C1 segment of cervical spinal cord (tissue), 14 donors: ENCODE measurements around the gene SHBG.

ENCODE experiments used
- DNase-seq, 14 donors: peaks; one replicate each; lab custom pipeline; 2025; lab: John Stamatoyannopoulos, UW

SHBG gene

DNA sequence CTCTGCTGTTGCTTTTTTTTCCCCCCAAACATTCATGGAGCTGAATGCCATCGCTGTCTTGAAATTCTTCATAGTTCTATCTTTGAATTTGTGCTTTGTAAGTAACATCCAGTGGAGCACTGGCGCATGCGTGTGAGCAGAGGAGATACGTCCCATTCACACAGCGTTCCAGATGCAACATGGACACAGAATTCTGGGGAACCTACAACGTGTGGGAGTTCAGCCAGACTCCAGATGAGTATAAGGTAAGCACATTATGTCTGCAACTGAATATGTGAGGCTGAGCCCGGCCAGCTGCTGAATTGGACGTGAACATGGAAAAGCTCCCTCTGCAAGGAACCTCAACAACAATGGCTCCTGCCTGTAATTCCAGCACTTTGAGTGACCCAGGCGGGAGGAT is 16.5 kb downstream of the SHBG start:
- no peak for DNase-seq

DNA sequence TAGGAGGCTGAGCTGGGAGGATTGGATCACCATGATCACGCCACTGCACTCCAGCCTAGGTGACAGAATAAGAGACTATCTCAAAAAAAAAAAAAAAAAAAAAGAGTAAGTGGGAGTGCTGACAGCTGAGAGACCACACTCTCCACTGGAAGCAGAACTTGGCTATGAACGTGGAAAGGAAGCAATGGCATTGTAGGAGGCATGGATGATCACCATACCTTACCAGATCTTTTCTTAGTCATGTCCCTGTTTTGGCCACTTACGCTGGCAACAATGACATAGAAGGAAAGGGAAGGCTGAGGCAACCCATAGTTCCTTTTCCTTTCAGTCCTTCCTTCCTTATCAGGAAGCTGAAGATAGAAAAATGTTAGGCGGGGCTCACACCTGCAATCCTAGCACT is 17.1 kb downstream of the SHBG start:
- no peak for DNase-seq

DNA sequence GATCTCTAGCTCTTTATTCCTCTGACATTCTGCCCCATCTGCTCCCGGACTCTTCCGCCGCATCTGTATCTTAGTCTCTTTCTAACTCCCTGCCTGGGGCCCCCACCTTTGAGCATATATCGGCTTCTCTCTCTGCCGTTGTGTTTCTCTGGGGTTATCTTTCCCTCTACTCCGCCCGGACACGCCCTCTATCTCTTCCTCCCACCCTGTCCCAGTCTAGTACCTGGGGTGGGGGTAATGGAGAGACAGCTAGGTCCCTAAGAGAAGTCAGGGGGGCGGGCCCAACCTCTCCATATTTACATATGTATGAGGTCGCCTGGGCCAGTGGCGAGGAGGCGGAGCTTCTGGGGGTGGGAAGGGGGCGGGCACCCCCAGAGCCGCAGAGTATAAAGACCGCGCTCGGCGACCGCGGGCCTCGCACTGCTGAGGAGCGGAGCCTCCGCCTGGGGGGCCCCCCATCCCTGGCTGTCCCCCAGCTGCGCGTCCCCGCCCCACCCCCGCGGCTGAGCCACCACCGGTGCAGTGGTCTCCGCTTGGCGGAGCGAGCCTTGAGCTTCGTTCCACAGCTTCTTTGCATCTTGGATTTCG is 20.7 kb downstream of the SHBG start, which contains the start of gene ATP1B2:
Gene ATP1B2, plus strand, starts transcription at position 418 of the 588 bp plus-strand sequence. CDS start 593 bp downstream, outside the sequence.
- DNase-seq, result peak in 10 of 14 donors; percentile 29 to 88 (median 63)

DNA sequence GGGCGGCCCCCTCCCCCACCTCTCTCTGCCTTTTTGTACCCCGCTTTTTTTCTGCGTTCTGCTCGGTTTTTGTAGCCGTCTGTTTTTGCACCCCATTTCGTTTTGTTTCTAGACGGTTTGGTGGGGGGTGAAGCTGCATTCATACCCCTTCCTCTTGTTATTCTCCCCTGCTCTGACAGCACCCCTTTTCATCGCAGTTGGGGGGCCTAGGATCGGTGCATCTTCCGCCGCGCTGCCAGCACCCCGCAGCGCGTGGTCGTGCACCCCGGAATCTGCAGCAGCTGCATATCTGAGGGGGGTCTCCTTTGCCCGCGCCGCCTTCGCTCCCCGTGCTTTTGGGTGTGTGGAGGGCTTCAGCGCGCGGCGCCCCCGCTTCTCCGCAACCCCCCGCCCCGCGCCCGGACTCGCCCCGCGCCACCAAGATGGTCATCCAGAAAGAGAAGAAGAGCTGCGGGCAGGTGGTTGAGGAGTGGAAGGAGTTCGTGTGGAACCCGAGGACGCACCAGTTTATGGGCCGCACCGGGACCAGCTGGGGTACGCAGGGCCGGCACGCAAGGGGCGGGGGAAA is 21.2 kb downstream of the SHBG start:
- DNase-seq, result no peak

DNA sequence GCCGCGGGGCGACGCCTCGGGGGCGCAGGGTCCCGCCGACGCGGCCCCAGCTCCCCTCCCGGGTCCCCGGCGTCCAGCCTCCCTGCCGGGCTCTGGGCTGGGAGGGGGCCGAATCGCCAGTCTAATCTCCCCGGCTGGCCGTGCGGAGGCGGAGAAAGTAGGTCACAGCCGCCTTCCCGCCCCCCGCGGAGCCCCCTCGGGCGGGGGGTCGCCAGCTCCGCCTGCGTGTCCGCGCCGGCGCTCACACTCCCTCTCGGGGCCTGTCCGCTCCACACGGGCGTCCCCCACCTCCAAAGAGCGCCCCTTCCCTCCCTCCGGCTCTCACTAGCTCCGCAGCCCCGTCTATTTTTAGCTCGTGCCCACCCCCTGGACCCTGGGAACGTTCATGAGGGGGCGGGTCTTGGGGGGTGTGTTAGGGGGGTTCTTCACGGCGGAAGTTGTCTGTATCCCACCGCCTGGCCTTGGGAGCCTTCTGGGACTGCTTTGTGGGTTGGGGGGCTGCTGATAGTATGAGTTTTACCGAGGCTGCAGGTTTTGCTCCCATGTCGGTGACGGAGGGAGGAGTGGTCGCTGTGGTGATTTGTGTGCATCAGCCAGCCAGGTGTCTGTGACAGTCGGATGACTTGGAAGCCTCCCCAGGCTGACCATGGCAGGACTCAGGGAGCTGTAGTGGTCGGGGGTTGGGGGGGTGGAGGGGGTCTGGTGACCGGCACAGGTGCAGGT is 21.9 kb downstream of the SHBG start:
- DNase-seq, result peak in 7 of 14 donors; percentile 29 to 69 (median 49)

DNA sequence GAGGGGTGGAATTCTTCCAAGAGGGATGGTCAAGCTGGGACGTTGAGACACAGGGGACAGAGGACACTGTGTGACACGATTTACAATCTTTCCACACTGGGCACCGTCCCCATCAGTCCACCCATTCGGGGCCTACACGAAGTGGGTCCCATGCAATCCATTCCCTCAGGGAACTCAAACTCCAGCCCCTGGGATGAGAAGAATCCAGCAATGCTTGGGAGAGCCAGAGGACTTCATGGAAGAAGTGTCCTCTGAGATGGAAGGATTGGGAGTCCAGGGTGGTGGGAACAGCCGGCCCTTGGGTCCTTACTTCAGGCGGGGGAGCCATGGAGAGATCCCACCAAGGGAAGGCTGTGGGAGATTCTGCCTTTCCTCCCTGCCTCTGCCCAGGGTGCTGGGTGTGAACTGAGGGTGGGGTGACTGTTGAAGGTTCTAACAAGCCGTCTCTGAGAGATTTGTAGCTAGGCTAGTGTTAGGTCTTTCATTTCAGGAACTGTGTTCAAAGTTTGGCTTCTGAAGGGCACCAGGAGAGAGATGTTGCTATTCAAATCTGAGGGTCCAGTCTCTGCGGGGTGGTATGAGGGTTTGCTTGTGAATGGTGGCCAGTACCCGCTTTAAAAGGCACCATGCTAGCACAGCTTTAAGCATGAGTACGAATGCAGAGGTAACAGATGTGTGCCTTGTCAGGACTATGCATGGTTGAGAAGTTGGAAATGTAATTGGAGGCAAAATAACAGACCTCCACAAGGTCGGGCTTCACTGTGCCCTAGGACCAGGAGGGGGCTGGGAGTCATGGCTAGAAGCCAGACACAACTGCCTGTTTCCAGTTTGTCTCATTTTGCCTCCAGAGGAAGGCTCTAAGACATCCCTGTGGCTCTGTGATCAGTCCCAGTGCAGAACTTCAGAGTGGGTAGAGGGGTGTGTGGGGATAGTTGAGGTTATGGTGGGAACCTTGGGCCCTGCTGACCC is 22.7 kb downstream of the SHBG start:
- DNase-seq, result peak in 3 of 14 donors; percentile 11 to 28 (median 18)

DNA sequence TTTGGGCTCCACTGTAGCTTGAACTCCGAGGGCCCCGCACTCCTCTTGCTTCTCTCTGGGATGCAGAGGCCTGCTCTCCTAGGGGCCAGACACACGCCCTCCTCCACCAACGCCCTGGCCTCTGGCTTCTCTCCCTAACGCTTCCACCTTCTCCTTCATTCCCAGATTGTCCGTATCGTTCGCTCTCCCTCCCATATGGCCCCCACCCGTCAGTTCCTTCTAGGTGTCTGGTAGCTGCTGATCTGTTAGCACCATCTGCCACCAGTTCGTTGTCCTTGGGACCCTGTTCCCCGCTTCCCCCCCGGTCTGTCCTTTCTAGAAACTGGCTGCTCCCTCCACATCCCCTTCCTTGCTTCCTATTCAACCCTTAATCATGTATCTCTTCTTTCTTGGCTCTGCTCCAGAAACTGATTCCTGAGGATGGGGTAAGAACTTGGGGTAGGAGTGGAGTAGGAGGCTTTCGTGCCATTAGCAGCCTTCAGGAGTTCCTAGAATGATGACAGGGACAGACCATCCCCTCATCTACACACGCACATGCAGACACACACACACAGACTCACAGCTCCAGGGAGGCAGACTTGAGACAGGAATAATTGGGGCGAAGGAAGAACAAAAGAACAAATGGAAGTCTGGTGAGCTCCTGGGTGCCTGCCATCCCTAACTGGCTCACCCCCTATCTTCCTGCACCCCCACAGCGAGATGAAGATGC is 25.1 kb downstream of the SHBG start:
- no peak for DNase-seq

DNA sequence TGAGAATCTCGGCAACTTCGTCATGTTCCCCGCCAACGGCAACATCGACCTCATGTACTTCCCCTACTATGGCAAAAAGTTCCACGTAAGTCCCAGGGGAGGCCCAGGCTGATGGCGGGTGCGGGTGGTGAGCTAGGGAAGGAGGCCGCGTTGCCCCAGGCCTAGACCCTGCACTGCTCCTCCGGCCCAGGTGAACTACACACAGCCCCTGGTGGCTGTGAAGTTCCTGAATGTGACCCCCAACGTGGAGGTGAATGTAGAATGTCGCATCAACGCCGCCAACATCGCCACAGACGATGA is 25.6 kb downstream of the SHBG start:
- no peak for DNase-seq

DNA sequence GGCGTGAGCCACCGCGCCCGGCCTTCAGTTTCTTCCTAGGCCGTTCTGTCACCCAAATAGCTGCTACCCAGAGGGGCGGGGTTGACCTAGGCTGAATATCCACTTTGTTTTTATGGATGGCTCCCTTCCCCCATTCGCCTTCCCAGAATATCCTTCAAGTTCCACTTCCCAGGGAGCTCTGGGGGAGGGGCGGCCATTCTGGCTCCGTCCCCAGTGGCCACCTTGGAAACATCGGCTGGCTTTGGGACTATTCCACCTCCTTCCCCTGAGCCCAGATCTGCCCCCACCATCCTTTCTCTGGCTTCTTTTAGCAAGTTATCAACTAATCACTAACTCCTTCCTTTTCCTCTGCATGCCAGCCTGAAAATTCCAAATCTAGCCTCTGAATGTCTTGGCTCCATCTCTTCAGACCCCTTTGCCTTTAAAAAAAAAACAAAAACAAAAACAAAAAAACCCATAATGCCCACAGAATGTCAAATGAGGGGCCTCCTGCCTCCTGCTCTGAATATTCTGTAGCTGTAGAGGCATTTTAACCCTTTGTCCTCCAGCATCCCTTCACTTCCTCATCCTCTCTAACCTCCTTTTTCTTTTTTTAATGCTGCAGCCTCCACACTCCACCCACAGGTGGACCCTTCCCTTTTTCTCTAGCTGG is 27.1 kb downstream of the SHBG start:
- peak in 11 of 14 donors; percentile 30 to 84 (median 59) for DNase-seq

DNA sequence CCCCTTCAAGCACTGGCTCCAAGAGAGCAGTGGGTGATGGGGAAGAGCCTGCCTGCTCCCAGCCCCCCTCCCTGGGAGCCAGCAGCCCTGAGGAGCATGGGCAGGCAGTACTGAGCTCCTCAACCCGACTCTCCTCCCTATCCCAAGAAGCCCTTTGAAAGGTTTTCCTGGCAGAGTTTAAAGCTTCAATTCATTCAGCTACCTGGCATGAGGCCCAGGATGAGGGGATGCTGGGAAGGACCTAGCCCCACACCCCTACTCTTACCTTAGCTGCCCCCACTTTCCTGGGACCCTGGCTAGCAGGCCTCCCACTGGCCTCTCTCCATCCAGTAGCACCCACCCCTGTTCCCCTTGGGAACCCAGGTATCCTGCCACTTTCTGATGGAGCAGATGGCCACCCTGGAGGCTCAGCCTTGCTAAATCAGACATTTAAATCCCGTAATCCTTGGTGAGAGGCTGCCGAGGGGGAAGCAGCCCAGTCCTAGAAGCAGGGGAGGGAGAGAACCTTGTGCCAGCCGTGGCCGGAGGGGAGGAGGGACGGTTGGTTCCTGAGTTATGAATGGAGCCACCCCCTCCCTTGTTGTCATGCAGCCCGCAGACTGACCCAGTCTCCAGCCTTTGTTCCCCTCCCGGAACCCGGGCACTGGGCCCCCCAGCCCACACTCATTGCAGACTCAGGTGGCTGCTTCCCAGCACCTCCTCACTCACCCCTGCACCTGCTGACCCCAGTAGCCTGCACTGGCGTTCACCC is 37.9 kb downstream of the SHBG start:
- DNase-seq, result peak in 11 of 14 donors; percentile 31 to 93 (median 76)

DNA sequence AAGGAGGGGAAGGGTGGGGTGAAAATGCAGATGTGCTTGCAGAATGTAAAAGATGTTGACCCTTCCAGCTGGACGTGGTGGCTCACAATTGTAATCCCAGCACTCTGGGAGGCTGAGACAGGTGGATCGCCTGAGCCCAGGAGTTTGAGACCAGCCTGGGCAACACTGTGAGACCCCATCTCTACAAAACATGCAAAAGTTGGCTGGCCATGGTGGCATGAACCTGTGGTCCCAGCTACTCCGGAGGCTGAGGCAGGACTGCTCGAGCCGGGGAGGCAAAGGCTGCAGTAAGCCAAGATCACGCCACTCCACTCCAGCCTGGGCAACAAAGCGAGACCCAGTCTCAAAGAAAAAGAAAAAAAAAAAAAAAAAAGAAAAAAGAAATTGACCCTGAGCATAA is 38.5 kb downstream of the SHBG start:
- DNase-seq, result no peak

DNA sequence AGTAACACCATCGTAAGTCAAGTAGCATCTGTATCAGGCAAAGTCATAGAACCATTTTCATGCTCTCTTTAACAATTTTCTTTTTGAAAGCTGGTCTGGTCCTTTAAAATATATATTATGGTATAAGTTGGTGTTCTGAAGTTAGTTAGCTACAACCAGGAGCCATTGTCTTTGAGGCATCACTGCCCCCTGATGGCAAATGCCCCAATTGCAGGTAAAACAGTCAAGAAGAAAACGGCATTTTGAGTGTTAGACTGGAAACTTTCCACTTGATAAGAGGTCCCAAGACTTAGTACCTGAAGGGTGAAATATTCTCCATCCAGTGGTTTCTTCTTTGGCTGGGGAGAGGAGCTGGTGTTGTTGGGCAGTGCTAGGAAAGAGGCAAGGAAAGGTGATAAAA is 43.3 kb downstream of the SHBG start:
- no peak for DNase-seq

DNA sequence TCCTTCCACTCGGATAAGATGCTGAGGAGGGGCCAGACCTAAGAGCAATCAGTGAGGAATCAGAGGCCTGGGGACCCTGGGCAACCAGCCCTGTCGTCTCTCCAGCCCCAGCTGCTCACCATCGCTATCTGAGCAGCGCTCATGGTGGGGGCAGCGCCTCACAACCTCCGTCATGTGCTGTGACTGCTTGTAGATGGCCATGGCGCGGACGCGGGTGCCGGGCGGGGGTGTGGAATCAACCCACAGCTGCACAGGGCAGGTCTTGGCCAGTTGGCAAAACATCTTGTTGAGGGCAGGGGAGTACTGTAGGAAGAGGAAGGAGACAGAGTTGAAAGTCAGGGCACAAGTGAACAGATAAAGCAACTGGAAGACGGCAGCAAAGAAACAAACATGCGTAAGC is 45.0 kb downstream of the SHBG start:
- DNase-seq, result no peak

DNA sequence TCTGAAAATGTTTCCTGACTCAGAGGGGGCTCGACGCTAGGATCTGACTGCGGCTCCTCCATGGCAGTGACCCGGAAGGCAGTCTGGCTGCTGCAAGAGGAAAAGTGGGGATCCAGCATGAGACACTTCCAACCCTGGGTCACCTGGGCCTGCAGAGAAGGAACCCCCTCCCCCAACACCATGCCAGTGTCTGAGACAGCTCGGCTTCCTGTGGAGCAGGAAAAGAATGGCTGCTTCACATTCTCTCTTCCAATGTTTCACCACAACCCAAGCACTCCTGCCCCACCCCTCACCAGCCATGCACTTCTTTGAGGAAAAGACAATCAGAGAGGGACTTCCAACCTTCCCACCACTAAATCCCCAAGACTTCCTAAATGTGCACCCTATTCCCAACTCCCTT is 46.6 kb downstream of the SHBG start:
- no peak for DNase-seq

DNA sequence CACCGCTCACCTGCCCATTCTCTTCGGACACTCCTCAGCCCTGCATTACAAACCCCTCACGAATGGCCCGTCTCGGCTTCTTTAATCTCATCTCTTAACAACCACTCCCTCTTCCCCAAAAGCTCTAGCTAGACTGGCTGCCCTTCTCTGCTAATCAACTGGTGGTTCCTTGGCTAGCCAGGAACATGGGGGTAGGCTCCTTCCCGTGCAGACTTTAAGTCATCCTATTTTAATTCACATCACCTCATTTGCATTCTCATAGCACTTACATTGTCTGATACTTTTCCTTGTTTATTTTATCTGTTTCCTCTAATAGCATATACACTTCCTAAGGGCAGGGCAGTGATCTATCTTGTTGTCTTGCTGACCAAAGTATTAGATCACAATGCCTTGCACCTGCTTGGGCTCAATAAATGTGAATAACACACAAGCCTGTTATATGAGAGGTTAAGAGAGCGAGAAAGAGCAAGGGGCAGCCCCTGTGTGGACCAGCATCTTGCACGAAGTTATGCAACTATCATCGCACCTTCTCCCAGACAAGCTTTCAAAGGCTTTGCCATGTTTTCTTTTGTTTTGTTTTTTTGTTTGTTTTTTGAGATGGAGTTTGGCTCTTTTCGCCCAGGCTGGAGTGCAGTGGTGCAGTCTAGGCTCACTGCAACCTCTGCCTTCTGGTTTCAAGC is 47.6 kb downstream of the SHBG start:
- DNase-seq, result no peak
